COR-L47 (cell line): ENCODE results near the gene SP110.
"Not testable (repeated sequence)": the region's sequence is repeated elsewhere in the genome, so short reads cannot be mapped to it uniquely, and the experiment has no call there.

ENCODE experiments used
- DNase-seq: peaks from one replicate; lab custom pipeline; 2025; lab: John Stamatoyannopoulos, UW

Gene SP110

DNA sequence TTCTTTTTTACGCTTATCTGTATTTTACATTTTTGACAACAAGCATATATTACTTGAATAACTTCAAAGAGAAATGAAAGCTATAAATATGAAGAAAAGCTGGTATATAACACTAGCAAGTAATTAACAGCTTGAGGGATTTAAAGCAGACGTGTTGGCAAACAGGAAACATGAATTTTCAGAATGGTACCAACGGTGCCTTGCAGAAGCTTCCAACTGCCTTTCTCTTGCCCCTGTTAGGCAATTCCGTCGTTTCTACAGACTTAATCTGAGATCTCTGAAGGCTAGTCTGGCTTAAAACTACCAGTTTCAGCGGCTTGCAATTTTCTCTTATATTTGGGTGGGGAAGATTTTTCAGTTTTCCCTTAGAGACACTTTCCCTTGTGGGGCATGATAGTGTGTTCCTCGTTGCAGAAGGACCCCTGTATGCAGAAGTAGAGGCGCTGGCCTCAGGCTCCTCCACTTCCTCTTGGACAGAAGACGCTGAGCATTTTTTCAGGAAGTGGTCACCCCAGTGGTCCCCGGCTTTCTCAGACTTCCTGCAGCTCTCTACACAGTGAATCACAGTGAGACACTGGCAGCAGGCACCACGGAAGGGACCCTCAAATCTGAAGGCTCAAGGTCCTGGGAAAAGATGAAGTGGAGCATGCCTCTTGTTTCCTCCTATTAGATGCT lies 94.9 kb downstream of the SP110 start:
- no peak for DNase-seq

- no peak for DNase-seq
Observed at GRCh38 chr2:230124235-230124634, 95.5 kb downstream of the SP110 start.

GRCh38 chr2:230120376-230120775 lies 99.4 kb downstream of the SP110 start:
- DNase-seq: not testable (repeated sequence)

DNA sequence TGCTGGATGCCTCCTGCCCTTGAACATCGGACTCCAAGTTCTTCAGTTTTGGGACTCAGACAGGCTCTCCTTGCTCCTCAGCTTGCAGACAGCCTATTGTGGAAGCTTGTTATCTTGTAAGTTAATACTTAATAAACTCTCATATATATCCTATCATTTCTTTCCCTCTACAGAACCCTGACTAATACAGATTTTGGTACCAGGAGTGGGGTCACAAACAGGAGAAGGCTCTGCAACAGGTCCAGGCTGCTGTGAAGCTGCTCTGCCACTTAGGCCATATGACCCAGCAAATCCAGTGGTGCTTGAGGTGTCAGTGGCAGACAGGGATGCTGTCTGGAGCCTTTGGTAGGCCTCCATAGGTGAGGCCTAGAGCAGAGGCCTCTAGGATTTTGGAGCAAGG lies 100.0 kb downstream of the SP110 start:
- not testable (repeated sequence) for DNase-seq
